Measurements from ENCODE around the gene FAM149B1.

FAM149B1 gene

GRCh38 chr10:73293461-73293860 lies 125.5 kb downstream of the FAM149B1 start:
- no peak overlapping the region for H3K4me2 ChIP-seq (ENCODE audit: insufficient read depth, low read length)
- H3K27me3 ChIP-seq (ENCODE audit: insufficient read depth, low read length, poor library complexity): no peaks in the 10 kb centered on the region
- no peak overlapping the region for H3K9ac ChIP-seq (ENCODE audit: low read depth, low read length)
- no peak overlapping the region for H3K4me3 ChIP-seq (ENCODE audit: low read depth in 1 of 2, low read length in 2 of 2)
- H3K27ac ChIP-seq (ENCODE audit: low read length): no peak overlapping the region
- no peak overlapping the region for H2AFZ ChIP-seq (ENCODE audit: low read depth, low read length)
- DNase-seq (no peak), ATAC-seq (ENCODE audit: insufficient read depth, low read depth) (no peak)
- TF ChIP-seq CTCF (IDR thresholded peaks at IDR 0.05; ENCODE audit: borderline replicate concordance, extremely low read depth, low read length, poor library complexity, severe bottlenecking) (no peak), EZH2 (IDR thresholded peaks at IDR 0.05; ENCODE audit: borderline replicate concordance, low read depth, low read length, severe bottlenecking) (no peak)
- no peaks in the 10 kb centered on the region for H3K36me3 ChIP-seq (ENCODE audit: insufficient read depth, low read length)
- H3K79me2 ChIP-seq (ENCODE audit: insufficient read depth, low read length): no peaks in the 10 kb centered on the region
- H3K4me1 ChIP-seq (ENCODE audit: insufficient read depth, low read length): no peaks in the 10 kb centered on the region
- H4K20me1 ChIP-seq (ENCODE audit: insufficient read depth, low read length): no peaks in the 10 kb centered on the region
- no peaks in the 10 kb centered on the region for H3K9me3 ChIP-seq (ENCODE audit: insufficient read depth, low read length, severe bottlenecking)
